Body of pancreas (tissue), 4 donors: Measurements from ENCODE around the gene IL1RL2.
A peak's percentile ranks its signal among the peaks of the same experiment; 100 is the strongest.

ENCODE experiments used
- POLR2A ChIP-seq, 3 donors: fragments of 450-650 bp; IDR thresholded peaks; one replicate each; pipeline ENCODE4 v1.6.1; 2016; ENCODE audit warnings: antibody characterized with exemption in 3 of 3, mild to moderate bottlenecking in 2 of 3
- TF ChIP-seq, protein P1 (sequence below), 7 experiments: fragments of 450-650 bp in 4 of 7; fragments of 200-600 bp in 3 of 7; sonication (generic) in 3 of 7; IDR thresholded peaks; one replicate each; pipeline ENCODE4 v1.5.1; 2016 to 2019; ENCODE audit warnings: antibody characterized with exemption in 7 of 7

- TF ChIP-seq POLR2A (IDR thresholded peaks at IDR 0.05) = no peak
- TF ChIP-seq, protein P1, sequence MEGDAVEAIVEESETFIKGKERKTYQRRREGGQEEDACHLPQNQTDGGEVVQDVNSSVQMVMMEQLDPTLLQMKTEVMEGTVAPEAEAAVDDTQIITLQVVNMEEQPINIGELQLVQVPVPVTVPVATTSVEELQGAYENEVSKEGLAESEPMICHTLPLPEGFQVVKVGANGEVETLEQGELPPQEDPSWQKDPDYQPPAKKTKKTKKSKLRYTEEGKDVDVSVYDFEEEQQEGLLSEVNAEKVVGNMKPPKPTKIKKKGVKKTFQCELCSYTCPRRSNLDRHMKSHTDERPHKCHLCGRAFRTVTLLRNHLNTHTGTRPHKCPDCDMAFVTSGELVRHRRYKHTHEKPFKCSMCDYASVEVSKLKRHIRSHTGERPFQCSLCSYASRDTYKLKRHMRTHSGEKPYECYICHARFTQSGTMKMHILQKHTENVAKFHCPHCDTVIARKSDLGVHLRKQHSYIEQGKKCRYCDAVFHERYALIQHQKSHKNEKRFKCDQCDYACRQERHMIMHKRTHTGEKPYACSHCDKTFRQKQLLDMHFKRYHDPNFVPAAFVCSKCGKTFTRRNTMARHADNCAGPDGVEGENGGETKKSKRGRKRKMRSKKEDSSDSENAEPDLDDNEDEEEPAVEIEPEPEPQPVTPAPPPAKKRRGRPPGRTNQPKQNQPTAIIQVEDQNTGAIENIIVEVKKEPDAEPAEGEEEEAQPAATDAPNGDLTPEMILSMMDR (IDR thresholded peaks at IDR 0.05) = peak in 4 of 7 experiments; percentile 17 to 35 (median 30)
Observed at GRCh38 chr2:102187496-102188150, 800 bp downstream of the IL1RL2 start.
